Dermis blood vessel endothelial cell (primary cell): Measurements from ENCODE around the gene ACBD6. TPM values are rescaled to one million over a fixed set of nuclear protein-coding genes. Genes with fewer than 3 reads are reported as not detected.
A peak's percentile ranks its signal among the peaks of the same experiment; 100 is the strongest.
"Not testable (repeated sequence)": the region's sequence is repeated elsewhere in the genome, so short reads cannot be mapped to it uniquely, and the experiment has no call there.

ENCODE experiments used
- DNase-seq: peaks from one replicate; pipeline ENCODE4 v3.0.0; 2010
- total RNA-seq: library from RNA; depleted of rRNA; stranded (reverse); fragments of >200 nt; gene quantifications from 2 replicates; pipeline ENCODE4 v1.2.3, GENCODE V29; 2014

ACBD6 gene
- 48.8 and 52.6 TPM in 2 replicates for total RNA-seq

DNA sequence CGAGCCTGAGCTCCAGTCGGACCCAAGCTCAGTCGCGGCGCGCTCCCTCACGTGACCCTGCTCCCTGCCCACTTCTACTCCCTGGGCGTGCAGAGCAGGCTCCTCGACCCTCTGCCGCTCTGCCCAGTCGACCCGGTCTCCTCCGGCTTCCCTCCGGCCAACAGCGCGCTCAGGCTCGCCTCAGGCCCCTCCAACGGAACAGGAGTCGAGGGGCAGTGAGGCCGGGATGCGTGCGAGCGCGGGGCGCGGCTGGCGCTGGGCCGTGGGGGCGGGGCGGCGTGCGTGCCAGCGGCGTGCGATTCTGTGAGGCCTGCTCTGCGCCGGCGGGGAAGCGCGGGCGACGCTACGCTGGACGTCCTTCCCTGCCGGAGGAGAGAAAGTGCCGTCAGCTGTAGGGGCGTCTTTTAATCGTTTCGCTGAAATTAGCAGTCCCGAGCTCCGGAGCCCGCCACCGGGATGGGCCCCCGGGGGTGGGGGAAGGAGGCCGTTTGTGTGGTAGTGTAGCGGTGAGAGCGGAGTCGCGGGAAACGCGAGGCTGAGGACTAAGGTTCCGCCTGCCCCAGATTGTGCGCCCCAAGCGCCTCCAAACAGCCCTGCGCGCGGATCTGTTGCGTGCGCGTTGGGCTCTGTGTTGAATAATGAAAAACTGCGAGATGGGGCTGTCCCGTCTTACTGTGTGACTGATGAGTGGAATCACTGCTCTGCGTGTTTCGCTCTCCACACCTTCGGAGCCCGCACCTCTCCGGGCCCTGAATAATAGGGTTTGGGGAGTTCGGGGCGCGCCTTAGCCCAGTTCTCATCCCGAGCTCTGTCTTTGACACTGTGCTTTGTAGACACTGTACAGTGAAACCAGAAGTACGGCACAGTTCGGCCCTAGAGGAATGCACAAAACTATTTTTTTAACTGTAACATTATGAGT, at the start of gene ACBD6:
TSS of gene ACBD6 (minus strand) at position 217 of the 919 bp plus-strand sequence. CDS start 311 bp downstream, outside the sequence.
- DNase-seq, result peak; percentile 91

DNA sequence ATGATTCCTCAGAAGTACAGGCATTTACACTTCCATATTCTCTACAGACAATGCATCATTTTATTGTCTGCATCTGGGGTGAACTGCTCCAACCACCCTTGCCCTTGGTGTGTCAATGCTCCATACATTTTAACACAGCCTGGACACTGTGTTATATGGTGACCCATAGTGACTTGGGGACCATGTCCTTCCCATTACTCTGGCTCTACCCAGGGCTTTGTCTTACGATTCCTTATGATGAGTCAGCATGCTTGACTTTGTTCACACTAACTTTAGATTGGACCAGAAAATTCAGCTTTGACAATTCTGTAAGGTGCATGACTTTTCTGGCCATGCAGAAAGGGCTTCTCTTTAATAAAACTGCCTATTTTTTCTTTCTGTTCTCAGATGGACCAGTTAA, 49.6 kb upstream of the ACBD6 start:
- DNase-seq, result no peak

GRCh38 chr1:180550241-180550640, 47.9 kb upstream of the ACBD6 start:
- no peak for DNase-seq

- DNase-seq, result not testable (repeated sequence)
Measured at GRCh38 chr1:180549770-180550169, 47.4 kb upstream of the ACBD6 start.

- DNase-seq, result no peak
Measured at GRCh38 chr1:180548686-180549317, 46.4 kb upstream of the ACBD6 start.

DNA sequence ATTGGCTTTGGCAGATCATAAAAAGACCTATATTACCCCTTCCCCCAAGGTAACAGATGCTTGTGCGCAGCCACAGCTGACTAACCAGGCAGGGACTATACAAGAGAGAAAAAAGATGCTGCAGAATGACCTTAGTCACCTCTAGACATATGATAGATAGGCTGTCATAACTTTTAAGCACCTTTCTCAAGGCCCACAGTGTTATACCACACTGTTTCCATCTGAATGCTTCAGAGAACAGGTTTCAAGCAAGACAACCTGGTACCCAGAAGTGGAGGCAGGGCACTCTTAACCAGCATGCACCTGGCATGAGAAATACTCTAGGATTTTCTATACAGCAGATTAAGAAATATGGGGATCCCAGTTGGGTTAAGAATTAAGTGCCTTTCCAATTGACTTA, 43.6 kb upstream of the ACBD6 start:
- DNase-seq, result no peak

GRCh38 chr1:180544050-180544449, 41.7 kb upstream of the ACBD6 start:
- no peak for DNase-seq

GRCh38 chr1:180542838-180543145, 40.4 kb upstream of the ACBD6 start:
- no peak for DNase-seq

DNA sequence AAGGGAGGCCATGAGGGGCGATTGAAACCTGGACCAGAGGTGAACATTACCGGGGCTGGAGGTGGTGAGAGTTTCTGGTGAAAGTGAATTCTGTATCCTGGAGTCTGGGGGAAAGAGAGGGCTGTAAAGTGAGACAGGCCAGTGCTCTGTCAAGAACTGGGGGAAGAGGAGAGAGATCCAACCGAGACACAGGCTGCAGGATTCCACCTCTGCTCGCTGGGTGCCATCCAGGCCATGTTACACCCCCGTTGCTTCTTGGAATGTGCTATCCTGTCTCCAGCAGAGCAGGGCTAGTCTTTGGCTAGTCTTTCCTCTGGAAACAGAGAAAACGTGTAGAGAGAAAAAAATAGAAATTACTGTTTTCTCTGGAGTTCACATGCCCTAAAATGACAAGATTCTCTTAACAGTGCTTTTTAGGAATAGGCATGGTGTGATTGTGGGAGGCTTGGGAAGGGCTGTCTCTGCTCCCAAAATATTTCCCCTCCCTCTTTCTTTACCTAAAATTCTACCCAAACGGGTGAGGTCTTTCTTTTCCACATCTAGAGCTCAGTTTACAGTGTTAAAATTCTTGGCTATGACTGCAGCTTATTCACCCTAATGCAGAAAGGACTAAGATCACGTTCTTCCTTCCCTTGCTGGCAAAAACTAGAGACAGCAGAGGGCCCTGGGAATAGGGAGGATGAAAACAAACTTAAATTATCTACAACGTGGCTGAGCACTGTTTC, 39.9 kb upstream of the ACBD6 start:
- DNase-seq, result no peak

DNA sequence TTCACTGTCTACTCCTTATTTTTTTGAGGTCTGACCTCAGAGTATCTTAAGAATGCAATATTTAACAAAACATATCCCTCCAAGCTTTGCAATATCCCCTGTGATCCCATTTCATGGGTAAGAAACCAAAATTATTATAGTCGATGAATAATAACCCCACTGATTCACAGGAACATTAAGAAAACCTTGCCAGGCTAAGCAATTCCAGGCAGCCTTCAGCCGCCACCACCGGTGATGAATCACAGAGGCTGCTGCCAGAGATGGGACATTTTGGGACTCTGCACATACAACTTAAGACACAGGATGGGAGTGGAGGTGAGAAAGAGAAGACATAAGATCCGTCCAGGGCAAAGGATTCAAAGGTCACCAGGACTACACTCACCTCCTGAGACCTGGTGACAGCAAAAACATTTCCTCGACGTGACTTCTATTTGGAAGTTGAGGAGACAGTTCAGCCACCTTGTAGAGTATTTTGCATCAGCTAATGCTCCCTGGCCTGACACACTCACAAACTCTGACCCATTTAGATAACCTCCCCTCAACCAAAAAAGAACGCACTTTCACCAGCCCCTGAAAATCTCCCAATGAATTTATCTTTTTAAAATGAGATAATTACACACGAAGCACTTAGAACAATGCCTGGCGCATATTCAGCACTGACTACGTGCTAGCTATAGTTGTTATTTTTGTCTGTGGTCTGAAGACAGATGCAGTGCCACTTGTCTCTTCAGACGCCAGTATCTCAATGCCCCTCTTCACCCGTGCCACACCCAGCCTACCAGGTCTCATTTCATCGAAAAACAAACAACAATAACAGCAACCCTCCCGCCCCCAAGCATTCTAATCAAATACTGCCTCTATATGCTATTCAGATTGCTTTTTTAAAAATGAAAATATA, 38.6 kb upstream of the ACBD6 start:
- no peak for DNase-seq

DNA sequence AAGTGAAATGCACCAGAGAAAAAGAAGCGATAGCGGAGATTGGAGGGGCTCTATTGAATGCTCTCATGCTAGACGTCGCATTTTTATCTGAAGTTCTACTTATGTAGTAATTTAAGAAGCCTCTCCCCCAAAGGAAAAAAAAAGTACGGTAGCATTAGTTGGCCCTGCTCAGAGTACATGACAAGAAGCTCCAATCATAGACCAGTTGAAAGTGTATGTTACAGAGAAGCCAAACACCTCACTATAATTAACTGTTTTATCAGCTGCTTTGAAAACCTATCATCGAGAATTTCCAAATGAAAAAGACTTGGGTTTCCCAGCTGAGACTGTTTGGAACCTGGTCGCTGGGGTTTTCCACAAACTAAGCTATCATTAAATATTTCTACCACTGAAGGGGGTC, 36.8 kb upstream of the ACBD6 start:
- no peak for DNase-seq

DNA sequence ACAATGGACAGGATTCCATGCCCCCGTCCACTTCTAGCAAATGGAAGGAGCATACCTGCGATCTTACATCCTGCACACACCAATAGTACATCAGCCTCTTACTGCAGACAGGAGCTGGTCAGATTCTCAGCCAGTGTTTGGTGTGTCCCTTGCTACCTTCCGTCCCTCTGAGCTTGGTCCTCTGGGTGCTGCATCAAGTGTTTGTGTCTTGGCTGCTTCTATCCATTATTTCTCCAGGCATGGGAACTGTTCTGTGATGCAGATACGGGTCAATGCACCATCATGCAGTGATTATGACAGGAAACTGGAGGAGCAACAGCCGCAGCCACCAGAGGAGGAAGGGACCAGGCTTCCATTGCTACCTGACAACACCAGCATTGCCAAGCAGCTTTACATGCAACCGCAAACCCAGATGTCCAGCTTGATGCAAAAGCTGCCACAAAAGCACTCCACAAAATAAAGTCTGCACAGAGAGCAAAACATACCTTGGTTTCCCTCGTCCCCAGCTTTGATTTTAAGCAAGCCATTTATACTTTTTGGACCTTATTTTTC, 34.5 kb upstream of the ACBD6 start:
- no peak for DNase-seq

GRCh38 chr1:180535418-180535999, 33.1 kb upstream of the ACBD6 start:
- DNase-seq, result no peak

GRCh38 chr1:180534214-180534613, 31.8 kb upstream of the ACBD6 start:
- no peak for DNase-seq

GRCh38 chr1:180533266-180533987, 31.1 kb upstream of the ACBD6 start:
- peak; percentile 86 for DNase-seq

DNA sequence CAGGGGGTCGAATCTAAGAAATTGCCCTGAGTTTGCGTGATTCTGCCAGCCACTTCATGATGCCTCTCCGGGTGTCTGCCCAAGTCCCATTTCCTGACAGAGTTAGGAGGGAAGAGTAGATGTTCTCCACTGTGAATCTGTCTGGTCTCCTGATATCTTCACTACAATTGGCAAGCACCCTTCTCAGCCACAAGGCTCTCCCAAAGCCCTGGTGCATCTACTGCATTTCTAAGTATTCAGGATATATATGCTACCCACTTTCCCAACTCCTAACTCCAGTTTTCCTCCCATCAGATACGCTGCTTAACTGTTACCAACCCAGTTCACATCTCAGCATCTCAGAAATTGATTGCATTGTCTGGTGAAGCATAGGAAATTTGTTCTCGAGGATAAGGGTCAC, 30.5 kb upstream of the ACBD6 start:
- no peak for DNase-seq

- DNase-seq, result peak; percentile 94
Measured at GRCh38 chr1:180530501-180530900, 28.1 kb upstream of the ACBD6 start.

GRCh38 chr1:180528868-180529470, 26.6 kb upstream of the ACBD6 start:
- no peak for DNase-seq

GRCh38 chr1:180527101-180527669, 24.8 kb upstream of the ACBD6 start:
- peak; percentile 81 for DNase-seq

GRCh38 chr1:180525715-180526039, 23.3 kb upstream of the ACBD6 start:
- no peak for DNase-seq
